Measurements from ENCODE around the gene PPP1R12B.
"Not testable (repeated sequence)": the region's sequence is repeated elsewhere in the genome, so short reads cannot be mapped to it uniquely, and the experiment has no call there.

The PPP1R12B gene

GRCh38 chr1:202588503-202589189 lies 240.1 kb downstream of the PPP1R12B start:
- DNase-seq: no peak

GRCh38 chr1:202589190-202589930 lies 240.9 kb downstream of the PPP1R12B start:
- DNase-seq: no peak

- DNase-seq: no peak
These were observed 241.6 kb downstream of the PPP1R12B start for GRCh38 chr1:202590126-202590525.

- no peak for DNase-seq
These were observed 242.5 kb downstream of the PPP1R12B start for GRCh38 chr1:202590975-202591411.

- no peak for DNase-seq
These were observed 243.0 kb downstream of the PPP1R12B start for GRCh38 chr1:202591515-202591914.

DNA sequence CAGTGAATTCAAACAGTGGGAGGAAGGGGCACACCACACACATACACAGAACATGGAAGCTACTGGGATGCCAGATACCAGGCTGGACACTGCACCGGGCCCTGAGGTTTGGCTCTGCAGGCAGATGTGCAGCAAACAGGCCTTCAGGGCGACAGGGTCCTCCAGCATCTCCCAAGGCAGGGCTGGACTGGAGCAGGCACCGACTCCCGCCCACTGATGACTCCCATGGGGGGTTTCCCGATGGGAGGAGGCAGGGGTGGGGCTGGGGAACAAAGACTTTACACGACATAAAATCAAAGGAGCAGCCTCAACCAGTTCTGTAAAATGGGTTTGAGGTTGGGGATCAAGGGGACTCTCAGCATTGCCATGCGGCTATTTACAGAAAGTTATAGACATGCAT lies 243.6 kb downstream of the PPP1R12B start:
- no peak for DNase-seq

GRCh38 chr1:202593845-202594244 lies 245.3 kb downstream of the PPP1R12B start:
- DNase-seq: no peak

DNA sequence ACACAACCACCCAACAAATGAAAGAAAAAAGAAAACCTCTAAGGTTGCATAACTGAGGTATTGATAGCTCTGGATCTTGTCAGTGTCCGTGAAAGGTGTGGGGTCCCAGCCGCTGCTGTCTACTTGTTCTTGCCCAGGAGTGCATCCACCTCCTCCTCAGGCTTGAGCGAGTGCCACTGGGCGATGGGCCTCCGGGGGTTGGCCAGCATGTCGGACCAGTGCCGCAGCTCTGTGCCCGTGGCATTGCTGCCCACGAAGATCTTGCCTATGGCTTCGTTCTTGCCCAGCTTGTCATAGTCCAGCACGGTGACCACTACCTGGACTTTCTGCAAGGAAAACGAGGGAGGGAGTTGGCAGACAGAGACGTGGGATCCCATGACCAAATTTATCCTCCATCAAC lies 248.1 kb downstream of the PPP1R12B start:
- no peak for DNase-seq

DNA sequence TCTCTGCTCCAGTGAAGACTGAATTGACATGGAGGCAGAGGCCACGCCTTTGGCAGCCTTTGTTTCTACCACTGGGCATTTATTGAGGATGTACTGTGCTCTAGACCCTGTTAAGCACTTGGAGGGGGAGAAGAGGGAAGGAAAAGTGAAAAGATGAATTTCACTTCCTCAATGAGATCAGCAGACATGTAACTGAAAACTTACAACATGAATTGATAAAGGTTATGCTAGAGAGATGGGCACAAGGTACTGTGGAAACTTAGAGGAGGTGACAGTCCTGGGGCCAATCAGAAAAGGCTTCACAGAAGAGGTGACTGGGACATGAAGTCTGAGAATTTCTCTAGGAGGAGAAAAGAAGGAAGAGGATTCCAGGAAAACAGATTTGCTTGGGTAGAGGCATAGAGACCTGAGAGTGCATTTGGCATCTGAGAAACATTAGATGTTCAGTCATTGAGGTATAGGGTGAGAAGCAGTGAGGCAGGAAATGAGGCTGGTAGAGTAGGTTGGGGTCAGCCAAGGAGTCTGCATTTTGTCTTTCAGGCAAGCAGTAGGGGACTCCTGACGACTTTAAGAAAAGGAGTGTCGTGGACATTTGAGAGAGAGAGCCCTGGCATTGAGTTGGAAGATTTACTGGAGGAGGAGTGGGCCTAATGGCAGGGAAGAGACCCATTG lies 248.7 kb downstream of the PPP1R12B start:
- no peak for DNase-seq

DNA sequence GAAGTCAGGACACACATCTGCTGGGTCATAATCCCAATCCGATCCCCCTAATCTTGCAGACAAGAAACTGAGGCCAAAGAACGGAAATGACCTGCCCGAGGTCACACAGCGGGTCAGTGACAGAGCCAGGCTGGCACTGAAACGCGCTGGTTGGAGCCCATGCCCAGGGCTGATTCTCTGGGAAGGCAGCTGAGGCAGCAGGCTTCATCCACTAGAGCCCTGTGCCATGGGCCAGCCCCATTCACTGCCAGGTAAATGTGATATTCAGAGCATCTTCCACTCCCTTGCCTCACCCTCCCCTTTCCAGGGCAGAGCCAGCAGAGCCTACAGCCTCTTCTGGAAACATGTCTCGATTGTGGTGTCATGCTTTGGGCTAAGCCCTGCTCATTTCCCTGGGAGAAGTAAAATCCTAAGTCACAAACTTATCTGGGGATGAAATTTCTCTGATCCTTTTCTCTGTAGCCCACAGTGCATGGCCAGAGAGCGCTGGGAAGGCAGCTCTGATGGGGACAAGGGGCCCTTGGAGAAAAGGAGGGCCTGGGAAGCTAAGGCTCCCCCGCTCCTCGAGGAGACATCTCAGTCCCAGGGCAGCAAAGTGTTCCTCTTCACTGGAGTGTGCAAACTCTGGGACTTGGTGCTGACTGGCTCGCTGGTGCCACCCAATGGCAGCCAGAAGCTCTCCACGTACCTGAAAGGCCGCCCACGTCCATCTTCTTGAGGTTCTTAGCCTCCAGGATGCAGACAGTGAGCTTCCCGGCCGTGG lies 251.4 kb downstream of the PPP1R12B start:
- peak; percentile 26 for DNase-seq

DNA sequence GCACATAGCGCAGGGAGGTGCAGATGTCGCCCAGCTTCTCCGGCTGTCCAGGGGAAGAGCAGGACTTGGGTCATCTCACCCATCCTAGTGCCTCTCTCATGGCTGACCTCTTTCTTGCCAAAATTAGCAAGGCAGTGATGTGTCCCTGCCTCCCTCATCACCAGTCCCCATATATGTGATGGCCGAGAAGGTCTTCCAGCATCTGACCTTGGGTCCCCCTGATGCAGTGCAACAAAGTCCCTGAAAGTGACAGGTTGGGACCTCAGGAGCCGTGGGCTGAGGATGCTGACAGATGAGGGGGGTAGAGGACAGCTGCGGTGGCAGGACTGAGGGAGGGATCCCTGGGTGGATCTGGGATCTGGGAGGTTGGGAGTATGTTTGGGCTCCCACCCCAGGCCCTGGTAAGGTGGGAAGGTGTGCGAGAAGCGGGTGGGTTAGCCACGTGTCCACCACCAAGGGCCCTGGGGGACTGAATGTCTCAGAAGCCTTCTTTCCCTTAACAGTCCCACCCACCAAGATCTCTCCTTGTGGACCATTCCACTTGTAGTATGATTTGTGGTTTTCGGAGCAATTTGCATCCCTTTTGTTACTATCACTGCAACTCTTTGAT lies 252.0 kb downstream of the PPP1R12B start:
- no peak for DNase-seq

DNA sequence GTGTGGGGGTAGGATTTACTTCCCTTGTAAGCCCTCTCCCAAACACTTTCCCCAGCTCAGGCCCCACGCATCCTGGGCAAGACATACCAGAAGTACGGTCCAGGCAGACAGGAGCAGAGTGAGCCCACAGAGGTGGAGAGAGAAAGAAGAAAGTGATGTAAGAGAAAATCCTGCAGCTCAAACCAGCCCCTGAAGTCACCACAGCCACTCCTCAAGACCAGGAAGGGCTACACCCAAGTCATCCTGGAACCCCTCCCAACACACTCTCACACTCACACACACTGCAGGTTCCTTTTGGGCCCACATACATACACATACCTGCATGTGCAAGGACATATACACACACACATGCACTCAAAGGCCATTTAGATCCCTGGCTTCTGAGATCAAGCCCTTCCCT lies 254.9 kb downstream of the PPP1R12B start:
- DNase-seq: no peak

- no peak for DNase-seq
These were observed 257.0 kb downstream of the PPP1R12B start for GRCh38 chr1:202605515-202605914.

- DNase-seq: not testable (repeated sequence)
These were observed 263.5 kb downstream of the PPP1R12B start for GRCh38 chr1:202612036-202612435.

- DNase-seq: no peak
These were observed 265.1 kb downstream of the PPP1R12B start for GRCh38 chr1:202613571-202613970.

DNA sequence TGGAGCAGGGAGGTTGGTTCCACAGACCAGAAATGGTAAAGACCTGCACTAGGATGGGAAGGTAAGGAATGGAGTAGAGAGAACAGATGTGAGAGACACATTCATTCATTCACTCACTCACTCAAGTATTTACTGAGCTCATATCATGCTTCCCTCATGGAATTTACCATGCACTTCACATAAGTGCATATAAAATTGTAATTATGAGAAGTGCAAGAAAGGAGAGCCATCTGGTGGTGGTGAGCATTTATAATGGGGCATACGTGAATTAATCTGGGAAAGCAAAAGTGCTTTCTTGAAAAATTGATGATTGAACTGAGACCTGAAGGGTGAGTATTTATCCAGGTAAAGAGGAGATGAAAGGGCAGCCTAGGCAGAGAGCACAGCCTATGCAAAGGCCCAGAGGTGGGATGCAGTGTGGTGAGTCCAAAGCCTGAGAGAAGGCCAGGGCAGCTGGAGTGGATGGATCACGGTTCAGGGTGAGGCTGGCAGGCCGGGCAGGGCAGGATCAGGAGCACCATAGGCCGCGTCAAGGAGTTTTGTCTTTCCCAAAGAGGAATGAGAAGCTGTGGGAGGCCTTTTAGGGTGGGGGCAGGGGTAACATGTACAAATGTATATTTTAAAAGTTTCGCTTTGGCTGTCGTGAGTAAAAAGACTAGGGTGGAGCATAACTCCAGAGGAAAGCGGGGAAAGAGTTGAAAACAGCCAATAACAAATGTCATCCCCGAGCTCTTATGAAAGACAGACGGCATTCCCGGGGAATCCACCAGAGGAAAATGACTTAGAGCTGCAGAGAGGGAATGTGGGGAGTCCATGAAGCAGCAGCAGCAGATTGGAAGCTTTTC lies 266.1 kb downstream of the PPP1R12B start:
- peak; percentile 21 for DNase-seq

GRCh38 chr1:202615208-202615500 lies 266.7 kb downstream of the PPP1R12B start:
- not testable (repeated sequence) for DNase-seq

DNA sequence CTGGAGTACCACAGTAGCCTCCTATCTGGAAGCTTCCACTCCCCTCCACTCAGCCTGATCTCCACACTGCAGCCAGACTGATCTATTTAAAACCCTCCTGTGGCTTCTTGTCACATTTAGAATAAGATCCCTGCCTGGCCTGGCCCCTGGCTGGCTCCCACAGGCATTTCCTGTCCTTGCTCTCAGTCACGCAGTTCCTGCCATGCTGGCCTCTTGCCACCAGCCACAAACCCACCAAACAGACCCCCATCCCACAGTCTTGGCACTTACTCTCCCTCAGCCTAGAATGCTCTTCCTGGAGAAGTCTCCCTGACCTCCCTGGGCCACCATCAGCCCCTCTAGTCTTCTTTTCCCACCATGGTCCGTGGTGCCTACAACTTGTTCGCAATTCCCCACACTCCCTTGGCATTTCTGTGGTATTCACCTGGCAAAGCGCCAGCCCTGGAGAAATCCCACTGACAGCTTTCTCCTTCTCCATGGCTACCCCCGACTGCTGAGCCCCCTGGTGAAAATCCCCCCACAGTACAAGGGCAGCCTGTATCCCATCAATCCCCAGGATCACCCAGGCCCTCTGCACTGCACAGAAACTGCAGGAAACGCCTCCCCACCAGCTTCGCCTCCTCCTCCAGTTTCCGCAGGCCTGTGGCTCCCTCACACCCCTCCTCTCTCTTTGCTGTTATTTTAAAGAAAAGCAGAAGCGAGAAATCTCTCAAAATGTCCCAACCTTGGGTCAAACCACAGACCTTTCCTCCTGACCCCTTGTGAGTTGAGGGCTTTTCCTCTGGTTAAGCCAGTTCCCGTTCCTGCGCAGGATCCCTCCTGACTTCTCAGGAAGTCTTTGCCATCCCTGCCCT lies 267.2 kb downstream of the PPP1R12B start:
- DNase-seq: no peak

DNA sequence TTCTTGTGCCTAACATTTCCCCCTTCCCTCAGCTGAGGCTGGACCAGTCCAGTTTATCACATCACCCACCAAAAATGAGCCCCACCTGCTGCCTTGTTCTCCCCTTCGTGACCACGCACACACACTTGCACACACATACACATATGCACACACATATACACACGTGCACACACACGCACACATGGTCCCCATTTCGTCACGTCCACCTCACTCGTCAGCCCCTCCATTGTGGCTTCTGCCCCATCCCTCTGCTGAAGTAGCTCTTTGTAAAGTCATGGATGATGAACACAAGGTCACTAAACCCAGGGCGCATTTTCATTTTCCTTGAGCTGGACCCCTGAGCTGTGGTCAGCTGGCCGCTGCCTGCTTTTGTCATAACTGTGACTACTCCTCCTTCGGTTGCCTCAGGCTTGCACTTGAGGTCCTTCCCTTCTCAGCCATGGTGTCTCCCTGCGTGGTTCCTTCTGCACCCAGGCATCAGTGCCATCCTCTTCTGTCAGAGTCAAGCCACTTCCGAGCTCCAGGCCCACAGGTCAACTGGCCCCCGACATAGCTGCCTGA lies 267.9 kb downstream of the PPP1R12B start:
- DNase-seq: no peak

GRCh38 chr1:202619012-202619411 lies 270.5 kb downstream of the PPP1R12B start:
- DNase-seq: not testable (repeated sequence)

- DNase-seq: no peak
These were observed 271.0 kb downstream of the PPP1R12B start for GRCh38 chr1:202619505-202619904.
